Measurements from ENCODE around the gene SMC4. TPM values are rescaled to one million over a fixed set of nuclear protein-coding genes. Genes with fewer than 3 reads are reported as not detected.

SMC4 gene
- total RNA-seq, 4 donors from 2014 or later = 34.3 to 123 (median 50.8) TPM

DNA sequence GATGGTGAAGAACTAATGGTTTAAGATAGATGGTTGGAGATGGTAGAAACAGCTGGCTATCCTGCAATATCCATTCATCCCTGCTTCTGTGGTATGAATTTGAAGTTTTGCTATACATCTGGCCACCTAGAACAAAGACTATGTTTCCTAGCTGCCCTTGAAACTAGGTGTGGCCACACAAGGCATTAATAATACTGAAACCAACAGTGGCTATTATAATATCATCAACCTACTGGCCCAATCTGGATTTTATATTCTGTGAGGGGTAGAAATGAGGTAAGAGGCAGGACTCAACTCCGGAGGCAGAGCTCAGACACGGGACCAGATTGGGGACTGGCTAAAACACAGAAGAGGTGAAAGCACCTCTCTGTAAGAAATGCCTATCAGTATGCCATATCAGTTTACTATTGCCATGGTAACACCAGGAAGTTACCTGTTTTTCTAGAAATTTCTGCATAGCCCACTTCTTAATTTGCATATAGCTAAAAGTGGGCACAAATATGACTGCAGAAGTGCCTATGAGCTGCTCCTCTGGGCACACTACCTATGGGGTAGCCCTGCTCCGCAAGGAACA, 8.8 kb upstream of the SMC4 start:
- TF ChIP-seq, protein P1, sequence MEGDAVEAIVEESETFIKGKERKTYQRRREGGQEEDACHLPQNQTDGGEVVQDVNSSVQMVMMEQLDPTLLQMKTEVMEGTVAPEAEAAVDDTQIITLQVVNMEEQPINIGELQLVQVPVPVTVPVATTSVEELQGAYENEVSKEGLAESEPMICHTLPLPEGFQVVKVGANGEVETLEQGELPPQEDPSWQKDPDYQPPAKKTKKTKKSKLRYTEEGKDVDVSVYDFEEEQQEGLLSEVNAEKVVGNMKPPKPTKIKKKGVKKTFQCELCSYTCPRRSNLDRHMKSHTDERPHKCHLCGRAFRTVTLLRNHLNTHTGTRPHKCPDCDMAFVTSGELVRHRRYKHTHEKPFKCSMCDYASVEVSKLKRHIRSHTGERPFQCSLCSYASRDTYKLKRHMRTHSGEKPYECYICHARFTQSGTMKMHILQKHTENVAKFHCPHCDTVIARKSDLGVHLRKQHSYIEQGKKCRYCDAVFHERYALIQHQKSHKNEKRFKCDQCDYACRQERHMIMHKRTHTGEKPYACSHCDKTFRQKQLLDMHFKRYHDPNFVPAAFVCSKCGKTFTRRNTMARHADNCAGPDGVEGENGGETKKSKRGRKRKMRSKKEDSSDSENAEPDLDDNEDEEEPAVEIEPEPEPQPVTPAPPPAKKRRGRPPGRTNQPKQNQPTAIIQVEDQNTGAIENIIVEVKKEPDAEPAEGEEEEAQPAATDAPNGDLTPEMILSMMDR (IDR thresholded peaks at IDR 0.05) = no peak
- no peak for TF ChIP-seq POLR2A (IDR thresholded peaks at IDR 0.05)
- H3K27me3 ChIP-seq = no peaks in the 10 kb centered on the region
- no peaks in the 10 kb centered on the region for H3K4me1 ChIP-seq

DNA sequence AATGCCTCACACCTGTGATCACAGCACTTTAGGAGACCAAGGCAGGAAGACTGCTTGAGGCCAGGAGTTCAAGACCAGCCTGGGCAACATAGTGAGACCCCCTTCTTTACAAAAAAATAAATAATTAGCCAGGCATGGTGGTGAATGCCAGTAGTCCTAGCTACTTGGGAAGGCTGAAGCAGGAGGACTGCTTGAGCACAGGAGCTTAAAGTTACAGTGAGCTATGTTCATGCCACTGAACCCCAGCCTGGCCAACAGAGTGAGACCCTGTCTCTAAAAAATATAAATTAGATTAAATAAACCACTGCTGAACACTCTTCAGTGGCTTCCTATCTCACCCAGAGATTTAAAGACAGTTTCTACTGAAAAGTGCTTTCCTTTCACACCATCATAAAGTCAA, 6.7 kb upstream of the SMC4 start:
- Histone ChIP-seq H3K27ac (no peak overlapping the region), H3K4me3 (no peak overlapping the region), H3K4me1 (no peaks in the 10 kb centered on the region), H3K27me3 (no peaks in the 10 kb centered on the region), H3K36me3 (no peaks in the 10 kb centered on the region), H3K9me3 (no peaks in the 10 kb centered on the region)
- TF ChIP-seq POLR2A (IDR thresholded peaks at IDR 0.05) = no peak
- TF ChIP-seq, protein P1 (IDR thresholded peaks at IDR 0.05) = no peak
- no peak for DNase-seq

More for the DNA sequence above, 8.8 kb upstream of the SMC4 start:
- Histone ChIP-seq H3K27ac (no peak overlapping the region), H3K4me3 (no peak overlapping the region), H3K9me3 (no peaks in the 10 kb centered on the region), H3K36me3 (no peaks in the 10 kb centered on the region)
- no peak for DNase-seq

DNA sequence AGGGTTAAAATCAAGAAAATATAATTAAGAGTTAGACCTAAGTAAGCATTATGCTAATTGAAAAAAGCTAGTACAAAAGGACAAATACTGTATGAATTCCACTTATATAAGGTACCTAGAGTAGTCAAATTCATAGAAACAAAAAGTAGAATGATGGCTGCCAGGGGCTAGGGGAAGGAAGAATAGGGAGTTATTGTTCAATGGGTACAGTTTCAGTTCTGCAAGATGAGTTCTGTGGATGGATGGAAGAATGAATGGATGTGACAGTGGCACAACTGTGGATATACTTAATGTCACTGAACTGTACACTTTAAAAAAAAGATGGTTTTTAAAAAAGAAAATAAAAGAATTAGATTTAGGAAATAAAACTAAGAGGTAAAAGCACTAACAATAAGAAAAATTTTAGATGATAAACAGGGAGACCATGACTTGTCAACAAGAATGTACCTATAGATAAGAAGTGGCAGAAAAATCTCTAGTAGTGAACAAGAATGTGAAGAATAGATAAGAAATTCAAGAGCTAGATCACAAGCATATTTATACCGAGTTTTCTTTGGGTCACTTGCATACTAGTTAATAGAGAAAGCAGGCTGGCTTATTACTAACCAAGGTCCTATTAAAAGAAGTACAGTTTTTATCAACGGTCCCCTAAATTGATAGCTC, 6.0 kb upstream of the SMC4 start:
- TF ChIP-seq, protein P1 (IDR thresholded peaks at IDR 0.05) = no peak
- TF ChIP-seq POLR2A (IDR thresholded peaks at IDR 0.05) = no peak
- Histone ChIP-seq H3K9me3 (no peaks in the 10 kb centered on the region), H3K36me3 (no peaks in the 10 kb centered on the region), H3K4me3 (no peak overlapping the region), H3K4me1 (peaks cover 0 to 4% (median 2%) of the 10 kb centered on the region in 4 donors), H3K27ac (no peak overlapping the region), H3K27me3 (no peaks in the 10 kb centered on the region)
- DNase-seq = no peak

DNA sequence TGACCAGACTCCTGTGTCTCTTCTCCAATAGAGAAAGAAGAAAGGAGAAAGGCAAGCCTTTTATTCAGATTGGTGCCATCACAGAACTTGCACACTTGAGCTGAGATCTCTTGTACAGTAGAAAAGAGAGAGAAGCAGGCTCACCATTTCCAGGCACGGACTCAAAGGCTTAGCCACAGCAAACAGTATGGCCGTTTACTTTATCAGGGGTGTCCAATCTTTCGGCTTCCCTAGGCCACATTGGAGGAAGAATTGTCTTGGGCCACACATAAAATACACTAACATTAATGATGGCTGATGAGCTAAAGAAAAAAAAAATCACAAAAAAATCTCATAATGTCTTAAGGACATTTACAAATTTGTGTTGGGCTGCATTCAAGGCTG, 5.4 kb upstream of the SMC4 start:
- H3K27me3 ChIP-seq = no peaks in the 10 kb centered on the region
- H3K9me3 ChIP-seq = no peaks in the 10 kb centered on the region
- H3K4me3 ChIP-seq = no peak overlapping the region
- H3K4me1 ChIP-seq = peaks cover 0 to 7% (median 3%) of the 10 kb centered on the region in 4 donors
- DNase-seq = no peak
- H3K27ac ChIP-seq = no peak overlapping the region
- no peak for TF ChIP-seq POLR2A (IDR thresholded peaks at IDR 0.05)
- TF ChIP-seq, protein P1 (IDR thresholded peaks at IDR 0.05) = no peak
- no peaks in the 10 kb centered on the region for H3K36me3 ChIP-seq

DNA sequence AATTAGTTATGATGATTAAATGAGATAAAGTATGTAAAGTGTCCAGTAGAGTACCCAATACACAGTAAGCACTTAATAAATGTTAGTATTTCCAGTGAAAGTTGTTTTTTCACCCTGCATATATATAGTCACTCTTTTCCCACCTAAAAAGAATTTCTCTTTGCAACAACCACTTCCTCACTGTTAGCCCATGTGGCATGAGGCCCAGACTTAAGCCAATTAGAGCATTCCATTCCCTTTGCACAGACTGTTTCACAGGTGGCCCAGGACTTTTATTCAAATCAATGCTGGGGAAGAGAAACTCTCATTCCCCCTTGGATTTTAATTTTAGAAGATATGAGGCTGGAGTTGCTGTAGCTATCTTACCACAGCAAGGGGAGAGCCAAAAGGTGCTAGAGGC, 4.2 kb upstream of the SMC4 start:
- TF ChIP-seq, protein P1 (IDR thresholded peaks at IDR 0.05) = no peak
- no peak for TF ChIP-seq POLR2A (IDR thresholded peaks at IDR 0.05)
- Histone ChIP-seq H3K4me3 (no peak overlapping the region), H3K9me3 (no peaks in the 10 kb centered on the region), H3K36me3 (no peaks in the 10 kb centered on the region), H3K27me3 (no peaks in the 10 kb centered on the region), H3K27ac (no peak overlapping the region), H3K4me1 (peaks cover 0 to 7% (median 3%) of the 10 kb centered on the region in 4 donors)
- DNase-seq = no peak

All from Peyer's patch (tissue), 4 donors.